ENCODE results near the gene MYLK2.
"Not testable (repeated sequence)": the region's sequence is repeated elsewhere in the genome, so short reads cannot be mapped to it uniquely, and the experiment has no call there.

The MYLK2 gene

GRCh38 chr20:31811796-31812728 lies 7.1 kb upstream of the MYLK2 start:
- no peak overlapping the region for H2BK15ac ChIP-seq (replicated peaks; ENCODE audit: low read depth)
- H3K18ac ChIP-seq (ENCODE audit: low read length): no peak overlapping the region
- no peak overlapping the region for H3K4me3 ChIP-seq (ENCODE audit: low read length)
- no peaks in the 10 kb centered on the region for H3K27me3 ChIP-seq (ENCODE audit: insufficient read depth, low read length, poor library complexity)
- no peak overlapping the region for H2BK5ac ChIP-seq (ENCODE audit: low read length)
- H3K56ac ChIP-seq (ENCODE audit: low read length): no peak overlapping the region
- WGBS (ENCODE audit: extremely low coverage, insufficient coverage, low lambda C conversion rate): no CpG with 5 or more reads among the region's 15 CpGs
- H3K23ac ChIP-seq (ENCODE audit: low read length): no peak overlapping the region
- no peak overlapping the region for H4K5ac ChIP-seq (ENCODE audit: low read length)
- DNase-seq: no peak
- H3K4me2 ChIP-seq (ENCODE audit: low read length): no peak overlapping the region
- no peak overlapping the region for H4K8ac ChIP-seq (ENCODE audit: low read depth, low read length)
- H3K79me1 ChIP-seq (ENCODE audit: low read length): no peaks in the 10 kb centered on the region
- no peak overlapping the region for H3K9ac ChIP-seq (ENCODE audit: low read length)
- H3K79me2 ChIP-seq (ENCODE audit: control insufficient read depth, insufficient read depth, low read length): no peaks in the 10 kb centered on the region
- no peak overlapping the region for H3K27ac ChIP-seq (ENCODE audit: low read depth, low read length)
- H3K4ac ChIP-seq (ENCODE audit: low read depth, low read length): no peak overlapping the region
- no peak overlapping the region for H2BK120ac ChIP-seq (ENCODE audit: low read depth, low read length)
- H2AK5ac ChIP-seq (ENCODE audit: low read length): no peak overlapping the region
- H3K4me1 ChIP-seq (ENCODE audit: control insufficient read depth, low read depth, low read length): no peaks in the 10 kb centered on the region
- no peaks in the 10 kb centered on the region for H3K36me3 ChIP-seq (ENCODE audit: control insufficient read depth, insufficient read depth, low read length)

GRCh38 chr20:31813611-31814010 lies 5.5 kb upstream of the MYLK2 start:
- no peak overlapping the region for H3K18ac ChIP-seq (ENCODE audit: low read length)
- H3K79me1 ChIP-seq (ENCODE audit: low read length): no peaks in the 10 kb centered on the region
- no peak overlapping the region for H2AK5ac ChIP-seq (ENCODE audit: low read length)
- DNase-seq: no peak
- no peak overlapping the region for H3K56ac ChIP-seq (ENCODE audit: low read length)
- no peak overlapping the region for H3K27ac ChIP-seq (ENCODE audit: low read depth, low read length)
- no peak overlapping the region for H4K5ac ChIP-seq (ENCODE audit: low read length)
- no peak overlapping the region for H3K23ac ChIP-seq (ENCODE audit: low read length)
- no peak overlapping the region for H3K4ac ChIP-seq (ENCODE audit: low read depth, low read length)
- no peaks in the 10 kb centered on the region for H3K27me3 ChIP-seq (ENCODE audit: insufficient read depth, low read length, poor library complexity)
- no peak overlapping the region for H3K9ac ChIP-seq (ENCODE audit: low read length)
- H2BK120ac ChIP-seq (ENCODE audit: low read depth, low read length): no peak overlapping the region
- H4K8ac ChIP-seq (ENCODE audit: low read depth, low read length): no peak overlapping the region
- H3K4me2 ChIP-seq (ENCODE audit: low read length): no peak overlapping the region
- H3K79me2 ChIP-seq (ENCODE audit: control insufficient read depth, insufficient read depth, low read length): no peaks in the 10 kb centered on the region
- no peak overlapping the region for H2BK5ac ChIP-seq (ENCODE audit: low read length)
- no peaks in the 10 kb centered on the region for H3K36me3 ChIP-seq (ENCODE audit: control insufficient read depth, insufficient read depth, low read length)
- H3K4me3 ChIP-seq (ENCODE audit: low read length): no peak overlapping the region
- H3K4me1 ChIP-seq (ENCODE audit: control insufficient read depth, low read depth, low read length): no peaks in the 10 kb centered on the region
- H2BK15ac ChIP-seq (replicated peaks; ENCODE audit: low read depth): no peak overlapping the region

GRCh38 chr20:31814142-31814541 lies 5.0 kb upstream of the MYLK2 start:
- not testable (repeated sequence) for H3K18ac ChIP-seq (ENCODE audit: low read length); H3K36me3 ChIP-seq (ENCODE audit: control insufficient read depth, insufficient read depth, low read length); H3K27me3 ChIP-seq (ENCODE audit: insufficient read depth, low read length, poor library complexity); H3K56ac ChIP-seq (ENCODE audit: low read length); H3K4ac ChIP-seq (ENCODE audit: low read depth, low read length); H3K4me2 ChIP-seq (ENCODE audit: low read length); H3K79me2 ChIP-seq (ENCODE audit: control insufficient read depth, insufficient read depth, low read length); H3K9ac ChIP-seq (ENCODE audit: low read length); H4K5ac ChIP-seq (ENCODE audit: low read length); H3K23ac ChIP-seq (ENCODE audit: low read length); H2AK5ac ChIP-seq (ENCODE audit: low read length); H3K27ac ChIP-seq (ENCODE audit: low read depth, low read length); H3K79me1 ChIP-seq (ENCODE audit: low read length); H2BK120ac ChIP-seq (ENCODE audit: low read depth, low read length); H2BK15ac ChIP-seq (replicated peaks; ENCODE audit: low read depth); H4K8ac ChIP-seq (ENCODE audit: low read depth, low read length); H3K4me1 ChIP-seq (ENCODE audit: control insufficient read depth, low read depth, low read length); DNase-seq; H3K4me3 ChIP-seq (ENCODE audit: low read length); H2BK5ac ChIP-seq (ENCODE audit: low read length)
- WGBS (ENCODE audit: extremely low coverage, insufficient coverage, low lambda C conversion rate): no CpG with 5 or more reads among the region's 7 CpGs

- no peak overlapping the region for H3K27ac ChIP-seq (ENCODE audit: low read depth, low read length)
- H2BK15ac ChIP-seq (replicated peaks; ENCODE audit: low read depth): no peak overlapping the region
- H3K9ac ChIP-seq (ENCODE audit: low read length): no peak overlapping the region
- H3K79me1 ChIP-seq (ENCODE audit: low read length): no peaks in the 10 kb centered on the region
- no peak overlapping the region for H3K23ac ChIP-seq (ENCODE audit: low read length)
- no peaks in the 10 kb centered on the region for H3K4me1 ChIP-seq (ENCODE audit: control insufficient read depth, low read depth, low read length)
- H3K79me2 ChIP-seq (ENCODE audit: control insufficient read depth, insufficient read depth, low read length): no peaks in the 10 kb centered on the region
- no peak overlapping the region for H3K4me2 ChIP-seq (ENCODE audit: low read length)
- H3K4ac ChIP-seq (ENCODE audit: low read depth, low read length): no peak overlapping the region
- WGBS (ENCODE audit: extremely low coverage, insufficient coverage, low lambda C conversion rate): no CpG with 5 or more reads among the region's 9 CpGs
- no peak overlapping the region for H3K56ac ChIP-seq (ENCODE audit: low read length)
- no peaks in the 10 kb centered on the region for H3K36me3 ChIP-seq (ENCODE audit: control insufficient read depth, insufficient read depth, low read length)
- no peak overlapping the region for H2AK5ac ChIP-seq (ENCODE audit: low read length)
- H4K5ac ChIP-seq (ENCODE audit: low read length): no peak overlapping the region
- H3K18ac ChIP-seq (ENCODE audit: low read length): no peak overlapping the region
- no peak overlapping the region for H3K4me3 ChIP-seq (ENCODE audit: low read length)
- no peak overlapping the region for H2BK5ac ChIP-seq (ENCODE audit: low read length)
- no peak overlapping the region for H2BK120ac ChIP-seq (ENCODE audit: low read depth, low read length)
- DNase-seq: peak; percentile 35
- H4K8ac ChIP-seq (ENCODE audit: low read depth, low read length): no peak overlapping the region
- no peaks in the 10 kb centered on the region for H3K27me3 ChIP-seq (ENCODE audit: insufficient read depth, low read length, poor library complexity)
Observed at GRCh38 chr20:31815408-31816188, 3.6 kb upstream of the MYLK2 start.

GRCh38 chr20:31816221-31816620 lies 2.9 kb upstream of the MYLK2 start:
- H2BK120ac ChIP-seq (ENCODE audit: low read depth, low read length): no peak overlapping the region
- H2BK5ac ChIP-seq (ENCODE audit: low read length): no peak overlapping the region
- H3K79me2 ChIP-seq (ENCODE audit: control insufficient read depth, insufficient read depth, low read length): no peaks in the 10 kb centered on the region
- H4K8ac ChIP-seq (ENCODE audit: low read depth, low read length): no peak overlapping the region
- H3K4me1 ChIP-seq (ENCODE audit: control insufficient read depth, low read depth, low read length): no peaks in the 10 kb centered on the region
- no peak overlapping the region for H4K5ac ChIP-seq (ENCODE audit: low read length)
- H2AK5ac ChIP-seq (ENCODE audit: low read length): no peak overlapping the region
- H2BK15ac ChIP-seq (replicated peaks; ENCODE audit: low read depth): no peak overlapping the region
- H3K27ac ChIP-seq (ENCODE audit: low read depth, low read length): no peak overlapping the region
- H3K79me1 ChIP-seq (ENCODE audit: low read length): no peaks in the 10 kb centered on the region
- no peak overlapping the region for H3K4me2 ChIP-seq (ENCODE audit: low read length)
- no peak for DNase-seq
- no peak overlapping the region for H3K4me3 ChIP-seq (ENCODE audit: low read length)
- no peak overlapping the region for H3K9ac ChIP-seq (ENCODE audit: low read length)
- no peak overlapping the region for H3K56ac ChIP-seq (ENCODE audit: low read length)
- H3K23ac ChIP-seq (ENCODE audit: low read length): no peak overlapping the region
- H3K27me3 ChIP-seq (ENCODE audit: insufficient read depth, low read length, poor library complexity): no peaks in the 10 kb centered on the region
- H3K4ac ChIP-seq (ENCODE audit: low read depth, low read length): no peak overlapping the region
- no peaks in the 10 kb centered on the region for H3K36me3 ChIP-seq (ENCODE audit: control insufficient read depth, insufficient read depth, low read length)
- WGBS (ENCODE audit: extremely low coverage, insufficient coverage, low lambda C conversion rate): no CpG with 5 or more reads among the region's 5 CpGs
- no peak overlapping the region for H3K18ac ChIP-seq (ENCODE audit: low read length)

Data from mesendoderm (in vitro differentiated cells).